ENCODE data around the gene ITGB3BP.
"Not testable (repeated sequence)": the region's sequence is repeated elsewhere in the genome, so short reads cannot be mapped to it uniquely, and the experiment has no call there.

Gene ITGB3BP

DNA sequence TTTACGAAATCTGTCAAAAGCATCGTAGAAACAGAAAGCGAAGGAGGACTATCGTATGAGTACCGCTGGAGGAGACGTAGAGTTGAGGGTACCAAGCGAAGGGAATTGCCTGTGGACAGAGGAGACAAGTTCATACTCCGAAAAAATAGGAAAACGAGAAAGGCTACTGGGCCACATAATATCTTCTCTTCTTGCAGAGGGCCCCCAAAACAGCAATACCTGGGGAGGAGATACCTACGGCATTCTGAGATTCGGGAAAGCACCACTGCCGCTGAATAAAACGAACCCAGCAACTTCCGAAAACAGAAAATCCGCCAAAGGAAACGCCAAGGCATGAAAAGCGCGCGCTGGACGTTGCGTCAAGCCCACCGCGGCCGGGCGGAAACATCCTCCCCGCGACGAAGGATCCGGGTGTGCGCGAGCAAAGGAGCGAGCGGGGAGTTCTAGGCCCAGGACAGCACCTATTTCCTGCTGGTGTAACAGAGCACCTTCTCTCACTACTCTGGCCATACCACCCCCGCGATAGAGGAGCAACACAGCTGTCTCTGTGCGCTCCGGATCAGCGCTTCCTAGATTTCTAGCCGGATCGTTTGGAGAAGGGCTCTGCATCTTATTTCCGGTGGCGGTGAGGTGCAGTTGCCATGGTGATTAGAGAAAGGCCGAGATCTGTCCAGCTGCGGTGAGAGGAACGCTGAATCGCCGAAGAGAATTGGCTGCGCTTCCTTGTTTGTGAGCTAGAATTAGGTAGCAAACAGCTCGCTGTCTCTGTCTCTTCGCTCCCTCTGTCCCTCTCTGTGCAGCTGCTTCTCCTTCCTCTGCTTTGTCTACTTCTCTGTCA is at the start of gene ITGB3BP, which contains the start of gene EFCAB7:
Gene ITGB3BP (minus strand): TSS at position 335 of the 838 bp plus-strand sequence. CDS start 92 bp downstream, at position 243.
Gene EFCAB7 (plus strand): TSS at position 635 of the 838 bp plus-strand sequence. CDS start 2,048 bp downstream, outside the sequence.
- peak; percentile 95 for DNase-seq

DNA sequence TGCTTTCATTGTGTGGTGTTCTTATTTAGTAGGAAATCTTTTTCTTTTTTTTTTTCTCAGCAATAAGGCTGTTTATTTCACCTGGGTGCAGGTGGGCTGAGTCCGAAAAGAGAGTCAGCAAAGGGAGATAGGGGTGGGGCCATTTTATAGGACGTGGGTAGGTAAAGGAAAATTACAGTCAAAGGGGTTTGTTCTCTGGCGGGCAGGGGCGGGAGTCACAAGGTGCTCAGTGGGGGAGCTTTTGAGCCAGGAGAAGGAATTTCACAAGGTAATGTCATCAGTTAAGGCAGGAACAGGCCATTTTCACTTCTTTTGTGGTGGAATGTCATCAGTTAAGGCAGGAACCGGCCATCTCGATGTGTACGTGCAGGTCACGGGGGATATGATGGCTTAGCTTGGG is 49.7 kb upstream of the ITGB3BP start:
- DNase-seq, result not testable (repeated sequence)

DNA sequence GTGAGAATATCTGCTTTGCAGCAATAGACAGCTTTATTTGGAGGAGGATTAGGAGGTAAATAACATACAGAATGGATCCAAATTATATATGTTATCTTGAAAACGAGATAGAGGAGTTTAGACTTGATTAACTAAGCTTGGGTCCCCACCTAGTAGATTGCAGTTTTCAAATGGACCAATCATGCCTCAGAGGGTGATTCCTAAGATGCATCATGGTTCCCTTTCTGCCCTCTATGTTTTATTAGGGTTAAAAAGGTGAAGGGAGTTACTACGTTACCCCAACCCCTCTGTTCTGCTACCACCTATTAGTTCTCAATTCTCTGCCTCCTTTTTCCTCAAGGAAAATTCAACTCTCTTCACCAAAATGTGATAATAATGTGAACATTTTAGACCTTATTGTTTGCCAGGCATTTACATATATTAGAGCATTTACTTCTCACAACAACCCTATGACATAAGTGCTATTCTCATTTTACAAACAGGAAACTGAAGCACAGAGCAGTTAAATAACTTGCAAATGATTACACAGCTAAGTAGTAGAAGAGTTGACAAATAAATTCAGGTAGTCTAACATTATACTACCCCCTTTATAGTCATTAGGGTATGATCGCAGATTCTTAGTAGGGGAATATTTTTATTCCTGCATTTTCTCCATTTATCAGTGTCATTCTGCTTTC is 46.8 kb upstream of the ITGB3BP start:
- DNase-seq, result no peak

GRCh38 chr1:63569068-63569467 is 46.0 kb upstream of the ITGB3BP start:
- DNase-seq, result no peak

- DNase-seq, result no peak
These were observed 40.7 kb upstream of the ITGB3BP start for GRCh38 chr1:63563745-63564144.

DNA sequence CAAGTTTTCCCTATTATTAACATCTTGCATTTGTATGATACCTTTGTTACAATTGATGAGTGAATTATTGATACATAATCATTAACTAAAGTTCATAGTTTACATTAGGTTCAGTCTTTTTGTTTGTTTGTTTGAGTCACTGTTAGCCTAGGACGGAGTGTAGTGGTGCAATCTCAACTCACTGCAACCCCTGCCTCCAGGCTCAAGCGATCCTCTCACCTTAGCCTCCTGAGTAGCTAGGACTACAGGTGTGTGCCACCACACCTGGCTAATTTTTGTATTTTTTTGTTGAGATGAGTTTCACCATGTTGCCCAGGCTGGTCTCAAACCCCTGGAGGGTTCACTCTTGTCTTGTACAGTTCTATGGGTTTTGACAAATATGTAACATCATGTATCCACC is 36.3 kb upstream of the ITGB3BP start:
- no peak for DNase-seq

- DNase-seq, result peak; percentile 43
These were observed 34.5 kb upstream of the ITGB3BP start for GRCh38 chr1:63557365-63557987.

GRCh38 chr1:63555480-63555879 is 32.5 kb upstream of the ITGB3BP start:
- DNase-seq, result no peak

GRCh38 chr1:63548877-63549276 is 25.9 kb upstream of the ITGB3BP start:
- no peak for DNase-seq

DNA sequence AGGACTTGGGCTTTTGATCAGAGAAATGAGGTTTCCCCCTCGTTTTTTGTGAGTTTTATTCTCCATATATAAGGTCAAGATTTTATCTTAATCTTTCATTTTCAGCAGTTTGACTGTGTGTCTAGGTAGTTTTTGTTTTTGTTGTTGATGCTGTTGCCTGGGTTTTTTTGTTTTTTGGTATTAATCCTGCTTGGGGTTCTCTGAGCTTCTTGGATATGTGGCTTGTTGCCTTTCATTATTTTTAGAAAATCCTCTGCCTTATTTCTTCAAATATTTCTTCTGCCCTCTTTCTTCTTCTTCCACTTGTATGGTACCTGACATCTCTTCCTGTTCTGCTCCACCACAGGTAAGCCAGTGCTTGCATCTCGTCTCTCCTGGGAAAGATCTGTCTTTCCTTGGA is 25.3 kb upstream of the ITGB3BP start:
- DNase-seq, result no peak

- DNase-seq, result peak; percentile 44
These were observed 24.7 kb upstream of the ITGB3BP start for GRCh38 chr1:63547621-63548294.

DNA sequence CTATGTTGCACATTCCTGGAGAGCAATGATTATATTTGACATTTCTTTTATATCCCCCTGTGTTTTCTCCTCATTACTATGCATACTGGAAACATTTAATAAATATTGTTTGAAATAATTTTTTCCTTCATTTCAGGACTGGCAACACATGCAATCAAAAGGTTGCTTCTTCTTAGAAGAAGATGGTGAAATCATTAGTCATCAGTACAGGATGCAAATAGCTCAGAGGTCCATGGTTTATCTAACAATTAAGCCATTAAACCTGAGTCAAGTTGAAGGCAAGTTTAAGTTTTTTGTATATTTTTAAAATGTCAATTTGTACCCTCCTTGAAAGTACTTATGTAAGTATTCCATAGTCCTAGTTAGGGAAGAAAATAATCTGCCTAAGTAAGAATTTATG is 22.8 kb upstream of the ITGB3BP start:
- DNase-seq, result peak; percentile 34

- DNase-seq, result peak; percentile 3
These were observed 14.9 kb upstream of the ITGB3BP start for GRCh38 chr1:63537940-63538339.

DNA sequence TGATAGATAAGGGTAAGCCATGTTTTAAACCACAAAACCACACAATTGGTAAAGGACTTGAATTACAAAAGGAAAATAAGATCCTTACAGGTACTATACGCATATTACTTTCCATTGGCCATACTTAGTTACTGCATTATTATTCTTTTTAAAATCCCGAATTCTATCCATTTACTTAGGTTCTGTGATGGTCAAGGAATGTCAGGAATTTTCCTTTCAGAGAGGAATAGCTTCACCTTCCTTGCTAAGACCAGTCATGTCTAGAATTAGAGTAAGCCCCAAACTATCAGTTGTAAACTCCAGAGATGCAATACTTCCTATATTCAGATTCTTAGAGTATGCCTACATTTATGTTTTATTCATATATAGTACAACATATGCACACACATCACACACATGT is 14.0 kb upstream of the ITGB3BP start:
- no peak for DNase-seq

- no peak for DNase-seq
These were observed 11.4 kb upstream of the ITGB3BP start for GRCh38 chr1:63534406-63534805.

- no peak for DNase-seq
These were observed 10.9 kb upstream of the ITGB3BP start for GRCh38 chr1:63533931-63534330.

DNA sequence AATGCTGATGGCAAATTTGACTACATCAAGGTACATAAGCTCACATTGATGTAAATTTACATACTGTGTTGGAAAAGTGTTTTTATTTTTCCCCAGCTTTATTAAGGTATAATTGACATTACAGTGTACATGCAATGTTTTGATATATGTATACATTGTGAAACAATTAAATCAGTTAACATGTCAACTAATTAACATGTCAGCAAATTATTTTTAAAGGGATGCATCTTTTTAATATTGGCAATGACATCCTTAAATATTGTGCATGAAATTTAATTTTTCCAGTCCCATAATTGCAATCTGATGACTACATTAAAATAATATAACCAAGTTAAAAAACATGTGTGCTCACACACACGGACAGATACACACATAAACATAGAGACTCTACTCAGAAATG is 9.7 kb upstream of the ITGB3BP start:
- no peak for DNase-seq

DNA sequence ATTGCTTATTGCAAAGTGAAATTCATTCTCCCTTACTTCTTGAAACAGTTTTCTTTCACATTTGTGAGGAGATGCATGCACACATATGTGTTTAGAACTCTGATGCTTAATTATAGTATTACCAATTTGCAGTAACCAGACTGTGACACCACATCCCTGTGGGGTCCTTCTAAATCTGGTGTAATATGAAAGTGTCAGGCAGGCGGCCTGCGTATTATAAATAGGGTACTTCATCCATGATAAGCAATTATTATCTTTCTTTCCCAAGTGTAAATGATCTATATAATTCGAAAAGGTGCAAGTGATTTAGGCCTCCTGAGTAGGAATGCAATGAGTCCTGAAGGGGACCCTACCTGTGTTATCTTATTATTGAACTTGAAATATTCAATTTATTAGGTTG is 1.2 kb upstream of the ITGB3BP start:
- DNase-seq, result no peak

GRCh38 chr1:63523738-63524137 is 713 bp upstream of the ITGB3BP start:
- DNase-seq, result peak; percentile 3

GRCh38 chr1:63516629-63517028 is 6.4 kb downstream of the ITGB3BP start:
- DNase-seq, result no peak

DNA sequence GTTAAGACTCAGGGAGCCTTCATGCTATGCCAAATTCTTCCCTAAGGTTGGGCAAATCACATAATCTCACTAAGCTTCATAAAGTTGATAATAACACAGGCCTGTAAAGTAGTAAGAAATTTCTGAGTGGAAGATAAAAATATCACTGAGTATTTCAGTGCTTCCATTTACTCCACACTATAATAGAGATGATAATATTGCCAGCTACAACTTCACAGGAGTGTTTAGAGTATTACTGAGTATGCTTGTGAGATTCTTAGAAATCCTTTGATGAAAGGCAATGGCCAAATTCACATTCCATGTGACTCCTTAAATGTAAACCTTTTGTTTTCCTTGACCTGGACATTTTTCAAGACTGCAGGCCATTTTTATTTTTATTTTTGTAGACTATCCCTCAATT is 10.4 kb downstream of the ITGB3BP start:
- DNase-seq, result no peak

GRCh38 chr1:63509718-63510117 is 13.3 kb downstream of the ITGB3BP start:
- DNase-seq, result no peak

DNA sequence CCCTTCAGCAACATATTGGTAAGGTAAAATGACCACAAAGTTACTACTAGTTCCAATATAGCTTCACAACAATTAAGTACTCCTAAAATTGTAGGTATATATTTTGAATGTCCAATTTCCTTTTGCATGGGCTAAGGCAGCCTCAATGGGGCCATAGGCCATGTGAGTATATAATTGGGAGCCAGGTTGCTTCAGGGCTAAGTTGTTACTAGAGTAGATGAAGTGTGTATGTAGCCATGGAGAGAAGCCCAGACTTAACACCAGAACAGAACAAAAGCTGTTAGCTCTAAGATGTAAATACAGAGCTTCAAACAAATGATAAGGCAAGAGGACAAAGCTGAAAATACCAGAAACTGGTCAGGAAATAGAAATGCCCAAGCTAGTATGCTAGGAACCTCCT is 16.2 kb downstream of the ITGB3BP start:
- DNase-seq, result no peak

Measured in fibroblast of skin of right biceps (primary cell).